SK-N-SH treated with all-trans-retinoic acid at 6 μM for 48 hours (cell line): Measurements from ENCODE around the gene CCDC78.
"Not testable (repeated sequence)": the region's sequence is repeated elsewhere in the genome, so short reads cannot be mapped to it uniquely, and the experiment has no call there.

Experiments used
- ATAC-seq: fragments of 200-7000 bp; cut with Tn5 transposase; 3 replicates; pipeline ENCODE4 v1.9.1; 2020; ENCODE audit warnings: mild to moderate bottlenecking, moderate library complexity
- ARNTL ChIP-seq: fragments of 450-650 bp; formaldehyde crosslinking; IDR thresholded peaks from 2 replicates; pipeline ENCODE4 v1.5.0; 2020; ENCODE audit warnings: low read depth, mild to moderate bottlenecking, moderate library complexity, borderline replicate concordance
- CREB5 ChIP-seq: fragments of 250-450 bp; sonication (Bioruptor Pico); IDR thresholded peaks from 2 replicates; pipeline ENCODE4 v1.5.1; 2020; ENCODE audit warnings: low read depth, mild to moderate bottlenecking, moderate library complexity
- CSDC2 ChIP-seq: fragments of 250-450 bp; sonication (Bioruptor Pico); IDR thresholded peaks from 2 replicates; pipeline ENCODE4 v1.5.0; 2020; ENCODE audit warnings: mild to moderate bottlenecking, moderate library complexity
- CSRNP3 ChIP-seq: fragments of 250-450 bp; sonication (Bioruptor Pico); IDR thresholded peaks from 2 replicates; pipeline ENCODE4 v1.5.1; 2021; ENCODE audit warnings: mild to moderate bottlenecking, moderate library complexity
- ESRRG ChIP-seq: fragments of 250-450 bp; sonication (Bioruptor Pico); IDR thresholded peaks from 2 replicates; pipeline ENCODE4 v1.6.1; 2021; ENCODE audit warnings: mild to moderate bottlenecking
- GLIS3 ChIP-seq: fragments of 250-450 bp; sonication (Bioruptor Pico); IDR thresholded peaks from 2 replicates; pipeline ENCODE4 v1.5.0; 2020; ENCODE audit warnings: mild to moderate bottlenecking, moderate library complexity
- ISL1 ChIP-seq: fragments of 250-450 bp; sonication (Bioruptor Pico); IDR thresholded peaks from 2 replicates; pipeline ENCODE4 v2.1.2; 2022; ENCODE audit warnings: mild to moderate bottlenecking, moderate library complexity
- OSR1 ChIP-seq: fragments of 250-450 bp; sonication (Bioruptor Pico); IDR thresholded peaks from 2 replicates; pipeline ENCODE4 v1.8.0; 2022; ENCODE audit warnings: moderate library complexity, mild to moderate bottlenecking, inconsistent platforms
- PATZ1 ChIP-seq: fragments of 250-450 bp; sonication (Bioruptor Pico); IDR thresholded peaks from 2 replicates; pipeline ENCODE4 v1.8.0; 2020; ENCODE audit warnings: mild to moderate bottlenecking, moderate library complexity, borderline replicate concordance
- POU6F1 ChIP-seq: fragments of 250-450 bp; sonication (Bioruptor Pico); IDR thresholded peaks from 2 replicates; pipeline ENCODE4 v1.8.0; 2021; ENCODE audit warnings: low read depth, mild to moderate bottlenecking, moderate library complexity, borderline replicate concordance
- PPARA ChIP-seq: fragments of 250-450 bp; sonication (Bioruptor Pico); IDR thresholded peaks from 2 replicates; pipeline ENCODE4 v1.5.0; 2020; ENCODE audit warnings: mild to moderate bottlenecking, borderline replicate concordance
- RARB ChIP-seq: fragments of 250-450 bp; sonication (Bioruptor Pico); IDR thresholded peaks from 2 replicates; pipeline ENCODE4 v1.8.0; 2021; ENCODE audit warnings: mild to moderate bottlenecking, moderate library complexity
- SNAI2 ChIP-seq: fragments of 250-450 bp; sonication (Bioruptor Pico); IDR thresholded peaks from 2 replicates; pipeline ENCODE4 v1.5.0; 2020; ENCODE audit warnings: mild to moderate bottlenecking, moderate library complexity
- TCF4 ChIP-seq: fragments of 250-450 bp; sonication (Bioruptor Pico); IDR thresholded peaks from 2 replicates; pipeline ENCODE4 v1.8.0; 2021; ENCODE audit warnings: mild to moderate bottlenecking, moderate library complexity, borderline replicate concordance
- TSHZ2 ChIP-seq: fragments of 250-450 bp; sonication (Bioruptor Pico); IDR thresholded peaks from 2 replicates; pipeline ENCODE4 v1.5.0; 2020; ENCODE audit warnings: mild to moderate bottlenecking, moderate library complexity
- ZC3H10 ChIP-seq: fragments of 250-450 bp; sonication (Bioruptor Pico); IDR thresholded peaks from 2 replicates; pipeline ENCODE4 v1.5.1; 2021; ENCODE audit warnings: mild to moderate bottlenecking, moderate library complexity
- ZFP3 ChIP-seq: fragments of 250-450 bp; sonication (Bioruptor Pico); IDR thresholded peaks from 2 replicates; pipeline ENCODE4 v1.5.0; 2020; ENCODE audit warnings: mild to moderate bottlenecking, moderate library complexity
- ZFP30 ChIP-seq: fragments of 450-650 bp; formaldehyde crosslinking; IDR thresholded peaks from 2 replicates; pipeline ENCODE4 v1.5.0; 2022; ENCODE audit warnings: mild to moderate bottlenecking, moderate library complexity
- ZNF565 ChIP-seq: fragments of 450-650 bp; formaldehyde crosslinking; conservative IDR thresholded peaks from 2 replicates; pipeline ENCODE4 v1.5.0; 2020; ENCODE audit warnings: low read depth, mild to moderate bottlenecking, moderate library complexity
- ZNF70 ChIP-seq: fragments of 450-650 bp; formaldehyde crosslinking; IDR thresholded peaks from 2 replicates; pipeline ENCODE4 v1.5.0; 2020; ENCODE audit warnings: mild to moderate bottlenecking, moderate library complexity

Gene CCDC78

GRCh38 chr16:756428-756827 is 30.2 kb upstream of the CCDC78 start:
- ATAC-seq = no peak
- TF ChIP-seq ESRRG (CRISPR knock-in tag) = no peak

- no peak for ATAC-seq
- no peak for TF ChIP-seq RARB (CRISPR knock-in tag)
- no peak for TF ChIP-seq GLIS3 (CRISPR knock-in tag)
- TF ChIP-seq SNAI2 (CRISPR knock-in tag) = no peak
- TF ChIP-seq CREB5 (CRISPR knock-in tag) = no peak
- no peak for TF ChIP-seq OSR1
- TF ChIP-seq ARNTL (CRISPR knock-in tag) = no peak
- TF ChIP-seq PATZ1 (CRISPR knock-in tag) = no peak
- no peak for TF ChIP-seq CSRNP3 (CRISPR knock-in tag)
These were observed 28.4 kb upstream of the CCDC78 start for GRCh38 chr16:754656-755055.

GRCh38 chr16:754121-754607 is 27.9 kb upstream of the CCDC78 start:
- not testable (repeated sequence) for ATAC-seq

GRCh38 chr16:752007-752312 is 25.7 kb upstream of the CCDC78 start:
- ATAC-seq = no peak
- TF ChIP-seq GLIS3 (CRISPR knock-in tag) = no peak
- TF ChIP-seq CSDC2 (CRISPR knock-in tag) = no peak
- no peak for TF ChIP-seq PPARA (CRISPR knock-in tag)
- TF ChIP-seq ZFP3 = no peak
- TF ChIP-seq ISL1 (CRISPR knock-in tag) = no peak

- TF ChIP-seq TSHZ2 (CRISPR knock-in tag) (no peak), ZNF565 (CRISPR knock-in tag) (no peak), OSR1 (no peak), RARB (CRISPR knock-in tag) (no peak), TCF4 (CRISPR knock-in tag) (no peak), ZFP30 (CRISPR knock-in tag) (no peak), CSDC2 (CRISPR knock-in tag) (no peak), ZNF70 (no peak), ARNTL (CRISPR knock-in tag) (no peak), PATZ1 (CRISPR knock-in tag) (no peak), ESRRG (CRISPR knock-in tag) (no peak), ISL1 (CRISPR knock-in tag) (no peak), ZC3H10 (CRISPR knock-in tag) (no peak), POU6F1 (CRISPR knock-in tag) (no peak), CSRNP3 (CRISPR knock-in tag) (no peak), GLIS3 (CRISPR knock-in tag) (no peak), ZFP3 (no peak)
- TF ChIP-seq, all 23 proteins: peak for 0
- ATAC-seq = no peak
These were observed 25.1 kb upstream of the CCDC78 start for GRCh38 chr16:751152-752006.
